Caco-2 (cell line): ENCODE data around the gene LRRC38. TPM values are rescaled to one million over a fixed set of nuclear protein-coding genes. Genes with fewer than 3 reads are reported as not detected.

ENCODE experiments used
- BruUV-seq: library from RNA; stranded (reverse); fragments of 400-500 nt; replicated peaks from 2 replicates; lab custom pipeline; 2021; lab: Mats Ljungman, UMichigan
- CTCF ChIA-PET: fragments of 300-600 bp; sonication (Branson Sonifier 250); formaldehyde crosslinking; loops from one replicate; lab custom pipeline; 2022; ENCODE audit warnings: antibody characterized with exemption; lab: Charles Lee
- POLR2A ChIA-PET: fragments of 300-600 bp; sonication (Branson Sonifier 250); formaldehyde crosslinking; loops from one replicate; lab custom pipeline; 2022; ENCODE audit warnings: antibody characterized with exemption; lab: Charles Lee
- DNase-seq, 2 experiments: peaks; one replicate each; pipeline versions ENCODE4 v3.0.0 to v3.0.0-alpha.2; 2020 to 2022
- H3K27me3 ChIP-seq: replicated peaks from 2 replicates; pipeline ENCODE4 v1.6.0; 2011; ENCODE audit warnings: low read length; ENCODE audit not compliant: control insufficient read depth, insufficient read depth
- H3K36me3 ChIP-seq: 2 replicates; pipeline ENCODE4 v1.5.1; 2011; ENCODE audit warnings: low read length; ENCODE audit not compliant: control insufficient read depth, insufficient read depth
- H3K4me1 ChIP-seq: fragments of 250-450 bp; sonication (Bioruptor Pico); 2 replicates; pipeline ENCODE4 v1.5.1; 2020; ENCODE audit warnings: mild to moderate bottlenecking
- H3K4me3 ChIP-seq: 2 replicates; pipeline ENCODE4 v1.5.1; 2011; ENCODE audit warnings: low read depth, mild to moderate bottlenecking, control low read depth, low read length
- H3K9me3 ChIP-seq: fragments of 250-450 bp; sonication (Bioruptor Pico); 2 replicates; pipeline ENCODE4 v1.5.1; 2020; ENCODE audit warnings: mild to moderate bottlenecking, moderate library complexity
- H3K27ac Mint-ChIP-seq: one replicate; pipeline ENCODE4 v1.8.0; 2022; ENCODE audit warnings: mixed read lengths; ENCODE audit not compliant: unreplicated experiment
- H3K27me3 Mint-ChIP-seq: one replicate; pipeline ENCODE4 v1.8.0; 2022; ENCODE audit warnings: mixed read lengths; ENCODE audit not compliant: insufficient read depth, unreplicated experiment
- H3K36me3 Mint-ChIP-seq: one replicate; pipeline ENCODE4 v1.8.0; 2022; ENCODE audit warnings: mild to moderate bottlenecking, mixed read lengths; ENCODE audit not compliant: insufficient read depth, unreplicated experiment
- H3K4me1 Mint-ChIP-seq: one replicate; pipeline ENCODE4 v1.8.0; 2022; ENCODE audit warnings: low read depth, mixed read lengths; ENCODE audit not compliant: unreplicated experiment
- H3K4me3 Mint-ChIP-seq: one replicate; pipeline ENCODE4 v1.8.0; 2022; ENCODE audit warnings: mild to moderate bottlenecking, moderate library complexity, mixed read lengths; ENCODE audit not compliant: unreplicated experiment
- H3K9me3 Mint-ChIP-seq: one replicate; pipeline ENCODE4 v1.8.0; 2022; ENCODE audit warnings: mixed read lengths; ENCODE audit not compliant: unreplicated experiment
- CTCF ChIP-seq, 2 experiments: fragments of 200-600 bp in 1 of 2; IDR thresholded peaks; 1 replicate in 1 of 2; 2 replicates in 1 of 2; pipeline versions ENCODE4 v1.5.1 to v1.8.0; 2011 to 2022; ENCODE audit warnings: antibody characterized with exemption in 1 of 2, control low read depth in 1 of 2, inconsistent platforms in 1 of 2, low read depth in 1 of 2, low read length in 1 of 2, mild to moderate bottlenecking in 1 of 2, moderate library complexity in 1 of 2; ENCODE audit not compliant: insufficient read depth in 1 of 2, severe bottlenecking in 1 of 2, unreplicated experiment in 1 of 2
- intact Hi-C: fragments of 100-400 bp; cut with micrococcal nuclease; formaldehyde crosslinking; loops from one replicate; pipeline ENCODE4 v1.10.0; 2022; ENCODE audit not compliant: unreplicated experiment
- total RNA-seq: library from RNA; stranded (reverse); gene quantifications from 2 replicates; pipeline ENCODE4 v1.2.3, GENCODE V29; 2022

LRRC38 gene
- total RNA-seq, 1 experiment from 2014 or later: not detected

- CTCF ChIA-PET: no interaction called here
- TF ChIP-seq CTCF (IDR thresholded peaks at IDR 0.05; ENCODE audit: insufficient read depth in 1 of 2, low read depth in 1 of 2, low read length in 1 of 2, severe bottlenecking in 1 of 2, unreplicated experiment in 1 of 2): no peak
- Histone ChIP-seq H3K4me3 (no peak overlapping the region), H3K9me3 (no peaks in the 10 kb centered on the region), H3K27me3 (no peaks in the 10 kb centered on the region), H3K4me1 (no peaks in the 10 kb centered on the region), H3K36me3 (no peaks in the 10 kb centered on the region)
- no peak for DNase-seq
- BruUV-seq: no TSS peak
- Mint-ChIP-seq H3K36me3 (no peaks in the 10 kb centered on the region), H3K27me3 (no peaks in the 10 kb centered on the region), H3K4me3 (no peak overlapping the region), H3K4me1 (no peaks in the 10 kb centered on the region), H3K9me3 (no peaks in the 10 kb centered on the region), H3K27ac (no peak overlapping the region)
- POLR2A ChIA-PET: no interaction called here
- intact Hi-C loops: no loop called here
These were observed 83.3 kb downstream of the LRRC38 start for GRCh38 chr1:13430495-13430894.

Other genes with a start within 250 kb of the LRRC38 start
- gene PRAMEF8, start 228.9 kb downstream of the LRRC38 start, total RNA-seq: not detected in 2 replicates
- 0.23 and 0.49 TPM in 2 replicates for gene PRAMEF33, start 210.5 kb downstream of the LRRC38 start, total RNA-seq
- not detected in 2 replicates for gene PRAMEF15, start 198.4 kb downstream of the LRRC38 start, total RNA-seq
- gene PRAMEF14, start 166.9 kb downstream of the LRRC38 start, total RNA-seq: not detected in 2 replicates
- gene PRAMEF19, start 142.1 kb downstream of the LRRC38 start, total RNA-seq: not detected in 2 replicates
- not detected in 2 replicates for gene PRAMEF17, start 124.4 kb downstream of the LRRC38 start, total RNA-seq
- not detected in 2 replicates for gene PRAMEF20, start 103.6 kb downstream of the LRRC38 start, total RNA-seq
- gene PDPN, start 69.8 kb upstream of the LRRC38 start, total RNA-seq: 0.49 TPM in 1 of 2 replicates, not detected in the other
- gene PRDM2, start 186.2 kb upstream of the LRRC38 start, total RNA-seq: 29.8 and 32.7 TPM in 2 replicates